ENCODE results near the gene STING1. TPM values are rescaled to one million over a fixed set of nuclear protein-coding genes. Genes with fewer than 3 reads are reported as not detected.
"Not testable (repeated sequence)": the region's sequence is repeated elsewhere in the genome, so short reads cannot be mapped to it uniquely, and the experiment has no call there.

Gene STING1
- total RNA-seq, 1 experiment from 2014 or later = 0.48 TPM

DNA sequence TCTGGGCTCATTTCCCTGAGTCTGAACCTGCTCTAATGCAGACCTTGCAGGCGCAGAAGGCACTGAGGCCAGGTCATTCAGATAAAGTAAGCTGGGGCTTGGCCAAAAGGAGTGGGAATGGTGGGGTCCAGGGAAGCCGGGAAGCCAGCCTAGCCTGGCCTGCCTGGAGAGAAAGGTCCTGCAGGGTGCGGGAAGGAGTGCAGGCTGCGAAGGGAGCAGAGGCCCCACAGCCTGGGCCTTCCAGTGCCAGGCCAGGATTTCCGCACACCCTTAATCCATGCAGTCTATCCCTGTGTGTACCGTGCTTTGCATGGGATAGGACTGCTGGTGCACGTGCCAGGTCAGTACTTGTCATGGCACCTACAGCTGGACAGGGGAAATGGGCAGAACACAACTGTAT is 3.6 kb upstream of the STING1 start:
- no peak overlapping the region for H3K4me3 Mint-ChIP-seq
- Histone ChIP-seq H3K9me3 (ENCODE audit: control insufficient read depth, low read depth, low read length) (no peaks in the 10 kb centered on the region), H3K27me3 (ENCODE audit: insufficient read depth, low read length) (no peaks in the 10 kb centered on the region), H2BK120ac (ENCODE audit: low read depth, low read length, poor library complexity, severe bottlenecking) (no peak overlapping the region), H2AK5ac (ENCODE audit: insufficient read length, low read length) (no peak overlapping the region), H3T11ph (ENCODE audit: low read length) (no peak overlapping the region), H3K23me2 (ENCODE audit: insufficient read length, low read depth, low read length, poor library complexity, severe bottlenecking) (no peaks in the 10 kb centered on the region), H3K27ac (ENCODE audit: insufficient read length, low read depth, low read length) (no peak overlapping the region), H4K8ac (replicated peaks; ENCODE audit: insufficient read length, low read depth, low read length) (no peak overlapping the region), H3K14ac (ENCODE audit: insufficient read depth, low read length) (peak overlapping the region; percentile 52; the same call in 1 of the 2 replicates), H3K9ac (ENCODE audit: extremely low read depth, insufficient read length, low read length) (no peak overlapping the region), H3K79me2 (ENCODE audit: insufficient read depth, low read length) (no peaks in the 10 kb centered on the region), H4K91ac (ENCODE audit: insufficient read length, low read depth, low read length) (no peak overlapping the region), H2BK15ac (ENCODE audit: low read depth, low read length) (no peak overlapping the region), H3K4ac (ENCODE audit: low read depth, low read length) (no peak overlapping the region), H3K79me1 (ENCODE audit: insufficient read depth, low read depth, low read length, poor library complexity, severe bottlenecking) (no peaks in the 10 kb centered on the region), H3K56ac (ENCODE audit: insufficient read length, low read depth, low read length) (no peak overlapping the region), H3K18ac (ENCODE audit: insufficient read length, low read depth, low read length) (no peak overlapping the region), H3K23ac (ENCODE audit: insufficient read length, low read depth, low read length) (no peak overlapping the region), H3K4me1 (ENCODE audit: insufficient read depth, low read length) (no peaks in the 10 kb centered on the region; the same call in 1 of the 2 replicates), H4K20me1 (ENCODE audit: control insufficient read depth, insufficient read depth, insufficient read length) (no peaks in the 10 kb centered on the region), H2AFZ (ENCODE audit: low read length) (no peak overlapping the region), H4K5ac (ENCODE audit: insufficient read length, low read depth, low read length) (no peak overlapping the region), H2BK12ac (ENCODE audit: insufficient read length, low read depth, low read length) (no peak overlapping the region), H2BK5ac (ENCODE audit: insufficient read length, low read length) (no peak overlapping the region), H3K4me2 (ENCODE audit: insufficient read depth, insufficient read length, low read length) (peak overlapping the region; percentile 28), H2BK20ac (ENCODE audit: low read depth, low read length, poor library complexity, severe bottlenecking) (no peak overlapping the region)
- no peaks in the 10 kb centered on the region for H3K36me3 Mint-ChIP-seq (ENCODE audit: insufficient read depth in 1 of 3, low read depth in 3 of 3)
- H3K9me3 Mint-ChIP-seq = no peaks in the 10 kb centered on the region
- peaks cover 12 to 39% of the 10 kb centered on the region in 2 experiments for H3K4me1 Mint-ChIP-seq
- peak overlapping the region in 2 of 3 experiments; percentile 12 to 65; a peak in 3 of 7 replicates for H3K27ac Mint-ChIP-seq
- TF ChIP-seq, protein P1, sequence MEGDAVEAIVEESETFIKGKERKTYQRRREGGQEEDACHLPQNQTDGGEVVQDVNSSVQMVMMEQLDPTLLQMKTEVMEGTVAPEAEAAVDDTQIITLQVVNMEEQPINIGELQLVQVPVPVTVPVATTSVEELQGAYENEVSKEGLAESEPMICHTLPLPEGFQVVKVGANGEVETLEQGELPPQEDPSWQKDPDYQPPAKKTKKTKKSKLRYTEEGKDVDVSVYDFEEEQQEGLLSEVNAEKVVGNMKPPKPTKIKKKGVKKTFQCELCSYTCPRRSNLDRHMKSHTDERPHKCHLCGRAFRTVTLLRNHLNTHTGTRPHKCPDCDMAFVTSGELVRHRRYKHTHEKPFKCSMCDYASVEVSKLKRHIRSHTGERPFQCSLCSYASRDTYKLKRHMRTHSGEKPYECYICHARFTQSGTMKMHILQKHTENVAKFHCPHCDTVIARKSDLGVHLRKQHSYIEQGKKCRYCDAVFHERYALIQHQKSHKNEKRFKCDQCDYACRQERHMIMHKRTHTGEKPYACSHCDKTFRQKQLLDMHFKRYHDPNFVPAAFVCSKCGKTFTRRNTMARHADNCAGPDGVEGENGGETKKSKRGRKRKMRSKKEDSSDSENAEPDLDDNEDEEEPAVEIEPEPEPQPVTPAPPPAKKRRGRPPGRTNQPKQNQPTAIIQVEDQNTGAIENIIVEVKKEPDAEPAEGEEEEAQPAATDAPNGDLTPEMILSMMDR (conservative IDR thresholded peaks at IDR 0.05) = no peak
- peaks cover 3% of the 10 kb centered on the region; the same call in 1 of the 2 replicates for H3K27me3 Mint-ChIP-seq (ENCODE audit: low read depth)
- DNase-seq = peak; percentile 59
- no CpG with 5 or more reads among the region's 7 CpGs for WGBS (ENCODE audit: extremely low coverage, insufficient read length, low lambda C conversion rate)

DNA sequence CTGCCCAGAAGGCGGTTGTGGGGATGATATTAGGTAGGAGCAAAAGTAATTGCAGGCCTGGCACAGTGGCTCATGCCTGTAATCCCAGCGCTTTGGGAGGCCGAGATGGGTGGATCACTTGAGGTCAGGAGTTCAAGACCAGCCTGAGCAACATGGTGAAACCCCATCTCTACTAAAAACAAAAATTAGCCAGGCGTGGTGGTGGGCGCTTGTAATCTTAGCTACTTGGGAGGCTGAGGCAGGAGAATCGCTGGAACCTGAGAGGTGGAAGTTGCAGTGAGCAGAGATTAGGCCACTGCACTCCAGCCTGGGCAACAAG is 291 bp upstream of the STING1 start:
- not testable (repeated sequence) for H2AFZ ChIP-seq (ENCODE audit: low read length); H4K20me1 ChIP-seq (ENCODE audit: control insufficient read depth, insufficient read depth, insufficient read length); H2BK20ac ChIP-seq (ENCODE audit: low read depth, low read length, poor library complexity, severe bottlenecking); H3K14ac ChIP-seq (ENCODE audit: insufficient read depth, low read length); H2BK15ac ChIP-seq (ENCODE audit: low read depth, low read length); H3K27ac Mint-ChIP-seq; H4K8ac ChIP-seq (replicated peaks; ENCODE audit: insufficient read length, low read depth, low read length); H3K23ac ChIP-seq (ENCODE audit: insufficient read length, low read depth, low read length); H3K4ac ChIP-seq (ENCODE audit: low read depth, low read length); H4K91ac ChIP-seq (ENCODE audit: insufficient read length, low read depth, low read length); H3T11ph ChIP-seq (ENCODE audit: low read length); H3K56ac ChIP-seq (ENCODE audit: insufficient read length, low read depth, low read length); H3K23me2 ChIP-seq (ENCODE audit: insufficient read length, low read depth, low read length, poor library complexity, severe bottlenecking); H3K4me2 ChIP-seq (ENCODE audit: insufficient read depth, insufficient read length, low read length); H4K5ac ChIP-seq (ENCODE audit: insufficient read length, low read depth, low read length); H3K4me3 Mint-ChIP-seq; H3K9me3 ChIP-seq (ENCODE audit: control insufficient read depth, low read depth, low read length); H3K79me2 ChIP-seq (ENCODE audit: insufficient read depth, low read length); H3K27ac ChIP-seq (ENCODE audit: insufficient read length, low read depth, low read length); H3K36me3 Mint-ChIP-seq (ENCODE audit: insufficient read depth in 1 of 3, low read depth in 3 of 3); H3K79me1 ChIP-seq (ENCODE audit: insufficient read depth, low read depth, low read length, poor library complexity, severe bottlenecking); H3K27me3 Mint-ChIP-seq (ENCODE audit: low read depth); H3K18ac ChIP-seq (ENCODE audit: insufficient read length, low read depth, low read length); H2BK120ac ChIP-seq (ENCODE audit: low read depth, low read length, poor library complexity, severe bottlenecking); H2BK5ac ChIP-seq (ENCODE audit: insufficient read length, low read length); H3K9ac ChIP-seq (ENCODE audit: extremely low read depth, insufficient read length, low read length); H3K9me3 Mint-ChIP-seq; H3K27me3 ChIP-seq (ENCODE audit: insufficient read depth, low read length); H2AK5ac ChIP-seq (ENCODE audit: insufficient read length, low read length); H2BK12ac ChIP-seq (ENCODE audit: insufficient read length, low read depth, low read length); DNase-seq; H3K4me1 ChIP-seq (ENCODE audit: insufficient read depth, low read length)
- WGBS (ENCODE audit: extremely low coverage, insufficient read length, low lambda C conversion rate) = no CpG with 5 or more reads among the region's 6 CpGs
- H3K4me1 Mint-ChIP-seq = peaks cover 14 to 36% of the 10 kb centered on the region in 2 experiments

Measured in H9 (cell line).